Fibroblast of mammary gland (primary cell): Measurements from ENCODE around the gene PEX14.

ENCODE experiments used
- DNase-seq: peaks from one replicate; pipeline ENCODE4 v3.0.0-alpha.2; 2010; ENCODE audit warnings: low read depth
- H3K4me3 ChIP-seq: 2 replicates; pipeline ENCODE4 v1.5.1; 2011; ENCODE audit warnings: low read depth, mild to moderate bottlenecking, low read length, moderate library complexity; ENCODE audit not compliant: control insufficient read depth
- TF ChIP-seq, protein P1 (sequence below): conservative IDR thresholded peaks from 2 replicates; pipeline ENCODE4 v1.5.1; 2011; ENCODE audit warnings: low read depth, low read length, inconsistent platforms; ENCODE audit not compliant: control insufficient read depth, insufficient read depth

The PEX14 gene

DNA sequence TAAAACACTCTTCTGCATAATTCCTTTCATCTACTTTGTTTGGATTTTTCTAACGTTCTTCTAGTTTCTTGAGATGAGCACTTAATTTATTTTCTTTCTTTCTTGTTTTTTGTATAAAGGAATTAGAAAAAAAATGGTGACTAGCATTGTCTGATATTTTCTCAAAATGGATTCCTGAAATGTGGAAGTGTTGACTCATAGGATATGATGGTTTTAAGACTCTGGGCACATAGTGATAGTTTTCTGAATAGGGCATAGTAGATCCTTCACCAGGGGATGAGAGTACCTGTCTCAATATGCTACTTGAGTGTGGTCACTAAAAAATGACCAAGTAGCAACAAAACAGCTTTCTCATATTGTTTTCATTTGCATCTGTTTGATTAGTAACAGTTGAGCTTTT lies 100.9 kb downstream of the PEX14 start:
- DNase-seq: peak; percentile 63
- no peak overlapping the region for H3K4me3 ChIP-seq

DNA sequence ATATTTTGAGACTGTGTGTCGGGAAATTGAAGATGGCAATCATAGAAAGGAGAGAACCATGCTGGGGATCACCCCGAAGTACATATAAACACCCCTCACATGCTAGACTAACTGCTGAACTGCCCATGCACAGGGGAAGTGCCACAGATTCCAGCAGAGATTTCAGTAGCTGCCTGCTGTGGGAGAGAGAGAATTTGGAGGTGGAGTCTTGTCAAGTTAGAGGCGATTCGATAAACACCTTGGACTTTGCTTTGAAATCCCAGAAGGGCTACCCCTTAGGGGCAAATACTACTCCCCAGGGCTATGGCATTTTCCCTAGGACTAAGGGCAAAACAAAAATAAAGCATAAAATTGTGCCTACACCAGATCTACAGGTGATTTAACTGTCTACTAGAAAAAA lies 103.3 kb downstream of the PEX14 start:
- TF ChIP-seq, protein P1, sequence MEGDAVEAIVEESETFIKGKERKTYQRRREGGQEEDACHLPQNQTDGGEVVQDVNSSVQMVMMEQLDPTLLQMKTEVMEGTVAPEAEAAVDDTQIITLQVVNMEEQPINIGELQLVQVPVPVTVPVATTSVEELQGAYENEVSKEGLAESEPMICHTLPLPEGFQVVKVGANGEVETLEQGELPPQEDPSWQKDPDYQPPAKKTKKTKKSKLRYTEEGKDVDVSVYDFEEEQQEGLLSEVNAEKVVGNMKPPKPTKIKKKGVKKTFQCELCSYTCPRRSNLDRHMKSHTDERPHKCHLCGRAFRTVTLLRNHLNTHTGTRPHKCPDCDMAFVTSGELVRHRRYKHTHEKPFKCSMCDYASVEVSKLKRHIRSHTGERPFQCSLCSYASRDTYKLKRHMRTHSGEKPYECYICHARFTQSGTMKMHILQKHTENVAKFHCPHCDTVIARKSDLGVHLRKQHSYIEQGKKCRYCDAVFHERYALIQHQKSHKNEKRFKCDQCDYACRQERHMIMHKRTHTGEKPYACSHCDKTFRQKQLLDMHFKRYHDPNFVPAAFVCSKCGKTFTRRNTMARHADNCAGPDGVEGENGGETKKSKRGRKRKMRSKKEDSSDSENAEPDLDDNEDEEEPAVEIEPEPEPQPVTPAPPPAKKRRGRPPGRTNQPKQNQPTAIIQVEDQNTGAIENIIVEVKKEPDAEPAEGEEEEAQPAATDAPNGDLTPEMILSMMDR: no peak
- DNase-seq: no peak
- H3K4me3 ChIP-seq: no peak overlapping the region

More for the DNA sequence above, 100.9 kb downstream of the PEX14 start:
- TF ChIP-seq, protein P1: no peak

DNA sequence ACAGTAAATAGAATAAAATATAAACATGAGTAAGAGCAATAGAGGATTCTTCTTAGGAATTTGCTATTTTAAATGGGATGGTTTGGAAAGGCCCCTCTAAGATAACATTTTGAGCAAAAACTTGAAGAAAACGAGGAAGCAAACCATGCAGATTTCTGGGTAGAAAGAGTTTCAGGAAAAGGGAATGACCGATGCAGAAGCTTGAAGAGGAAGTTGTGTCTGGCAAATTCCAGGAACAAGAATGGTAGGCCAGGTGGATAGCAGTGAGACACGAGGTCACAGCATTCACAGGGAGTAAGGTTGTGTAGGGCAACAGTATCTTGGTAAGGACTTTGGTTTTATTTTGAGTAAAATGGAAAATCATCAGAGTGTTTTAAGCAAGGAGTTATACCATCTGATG lies 108.9 kb downstream of the PEX14 start:
- TF ChIP-seq, protein P1: no peak
- DNase-seq: no peak
- no peak overlapping the region for H3K4me3 ChIP-seq

DNA sequence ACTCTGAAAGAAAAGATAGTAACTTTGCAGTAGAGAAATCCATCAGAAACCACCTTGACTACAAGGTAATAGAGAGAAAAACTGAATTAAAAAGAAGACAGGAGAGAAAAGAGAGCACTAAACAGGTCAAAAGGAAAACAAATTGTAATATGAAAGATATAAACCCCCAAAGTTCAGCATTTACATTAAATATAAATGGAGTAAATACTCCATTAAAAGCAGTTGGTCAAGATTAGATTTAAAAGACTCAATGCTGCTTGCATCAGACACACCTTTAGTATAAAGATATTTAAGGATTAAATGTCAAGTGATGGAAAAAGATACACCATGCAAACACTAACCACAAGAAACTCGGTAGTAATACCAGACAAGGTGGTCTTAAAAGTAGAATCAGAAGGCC lies 110.5 kb downstream of the PEX14 start:
- no peak overlapping the region for H3K4me3 ChIP-seq
- TF ChIP-seq, protein P1: no peak
- no peak for DNase-seq

DNA sequence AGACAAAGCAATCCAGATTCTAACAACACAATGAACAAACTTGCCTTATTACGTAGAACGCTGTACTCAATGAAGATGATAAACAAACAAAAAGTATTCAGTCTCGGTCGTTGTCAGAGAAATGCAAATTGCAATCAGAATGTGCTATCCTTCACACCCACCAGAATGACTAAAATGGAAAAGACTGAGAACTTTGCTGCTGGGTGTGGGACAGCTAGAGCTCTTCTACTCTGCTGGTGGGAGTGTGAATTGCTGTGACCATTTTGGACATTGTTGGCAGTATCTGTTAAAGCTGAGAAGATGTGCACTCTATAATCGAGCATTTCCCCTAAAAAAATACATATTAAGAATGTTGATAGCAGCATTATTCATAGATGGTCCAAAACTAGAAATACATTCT lies 111.4 kb downstream of the PEX14 start:
- DNase-seq: no peak
- no peak overlapping the region for H3K4me3 ChIP-seq
- TF ChIP-seq, protein P1: peak; percentile 5

DNA sequence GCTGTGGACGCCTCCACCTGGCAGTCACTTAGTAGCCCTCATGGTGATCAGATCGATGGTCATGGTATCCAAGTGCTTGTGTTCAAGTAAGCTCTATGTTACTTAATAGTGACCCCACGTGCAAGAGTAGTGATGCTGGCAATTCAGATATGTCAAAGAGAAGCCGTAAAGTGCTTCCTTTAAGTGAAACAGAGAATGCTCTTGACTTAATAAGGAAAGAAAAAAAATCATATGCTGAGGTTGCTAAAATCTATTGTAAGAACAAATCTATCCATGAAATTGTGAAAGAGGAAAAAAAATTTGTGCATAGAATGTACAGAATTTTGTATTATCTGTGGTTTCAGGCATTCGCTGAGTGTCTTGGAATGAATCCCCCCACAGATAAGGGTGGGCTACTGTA lies 113.9 kb downstream of the PEX14 start:
- no peak for DNase-seq
- H3K4me3 ChIP-seq: no peak overlapping the region
- TF ChIP-seq, protein P1: no peak

DNA sequence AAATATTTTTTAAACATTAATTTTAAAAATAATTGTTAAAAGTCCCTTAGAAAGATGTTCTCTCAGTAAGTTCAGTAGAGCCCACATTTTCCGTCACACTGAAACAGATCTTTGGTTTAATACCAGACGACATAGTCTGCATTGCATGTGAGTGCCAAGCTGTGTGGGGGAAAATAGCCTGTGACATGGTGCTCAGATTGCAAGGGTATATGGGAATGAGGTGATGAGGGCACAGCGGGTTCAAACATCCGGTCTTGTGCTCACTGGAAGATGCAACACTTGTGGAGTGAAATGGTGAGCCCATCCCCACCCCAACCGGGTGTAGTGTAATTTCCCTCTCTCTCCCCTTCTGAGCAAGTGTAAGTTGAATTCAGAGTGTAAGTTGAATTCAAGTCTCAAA lies 114.3 kb downstream of the PEX14 start:
- no peak overlapping the region for H3K4me3 ChIP-seq
- DNase-seq: no peak
- TF ChIP-seq, protein P1: no peak
